C1 segment of cervical spinal cord (tissue), 14 donors: Measurements from ENCODE around the gene UMAD1.

Source experiments
- DNase-seq, 14 donors: peaks; one replicate each; lab custom pipeline; 2025; lab: John Stamatoyannopoulos, UW

UMAD1 gene

DNA sequence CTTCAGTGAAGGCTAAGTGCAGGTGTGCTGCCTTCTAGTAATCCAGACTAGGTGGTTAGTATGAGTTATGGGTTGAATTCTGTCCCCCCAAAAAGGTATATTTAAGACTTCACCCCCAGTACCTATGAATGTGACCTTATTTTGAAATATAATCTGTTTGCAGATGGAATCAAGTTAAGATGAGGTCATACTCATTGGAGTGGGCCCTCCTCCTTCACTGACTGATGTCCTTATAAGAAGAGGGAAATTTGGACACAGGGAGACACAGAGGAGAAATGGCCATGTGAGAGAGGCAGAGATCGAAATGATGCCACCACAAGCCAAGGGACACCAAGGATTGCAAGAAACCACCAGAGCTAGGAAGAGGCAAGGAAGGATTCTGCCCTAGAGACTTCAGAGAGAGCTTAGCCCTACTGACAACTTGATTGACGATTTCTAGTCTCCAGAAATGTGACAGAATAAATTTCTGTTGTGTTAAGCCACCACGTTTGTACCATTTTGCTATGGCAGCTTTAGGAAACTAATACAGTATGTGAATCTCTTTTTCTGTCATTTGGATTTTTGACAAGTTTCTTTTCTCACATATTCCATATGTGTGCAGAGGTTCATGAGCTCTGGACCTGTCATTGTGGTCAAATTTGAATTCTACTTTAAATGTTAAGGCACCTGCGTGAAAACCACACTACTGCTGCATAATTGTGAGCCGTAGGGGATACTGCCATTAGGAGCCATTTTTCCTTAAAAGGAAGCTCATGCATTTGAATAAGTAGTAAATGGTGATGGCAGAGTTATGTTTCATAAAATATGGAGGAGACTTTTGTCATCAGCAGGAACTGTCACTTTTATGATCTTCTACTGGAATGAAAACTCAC lies 80.4 kb downstream of the UMAD1 start:
- no peak for DNase-seq

DNA sequence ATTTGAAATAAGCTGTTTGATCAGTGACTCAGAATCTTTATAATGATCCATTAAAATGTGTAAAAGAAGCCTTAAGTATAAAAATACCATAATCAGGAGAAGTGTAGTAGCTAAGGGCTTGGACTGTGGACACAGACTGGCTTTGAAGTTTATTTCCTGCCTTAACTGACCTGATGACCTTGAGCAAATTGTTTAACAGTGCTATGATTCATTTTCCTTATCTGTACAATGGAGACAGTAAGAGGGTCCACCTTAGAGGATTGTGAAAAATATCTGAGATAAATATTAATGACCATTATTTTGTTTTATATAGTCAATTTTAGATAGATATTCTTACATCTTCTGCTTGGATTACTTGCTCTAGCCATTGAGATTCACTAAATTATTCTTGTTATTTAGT lies 91.2 kb downstream of the UMAD1 start:
- no peak for DNase-seq

DNA sequence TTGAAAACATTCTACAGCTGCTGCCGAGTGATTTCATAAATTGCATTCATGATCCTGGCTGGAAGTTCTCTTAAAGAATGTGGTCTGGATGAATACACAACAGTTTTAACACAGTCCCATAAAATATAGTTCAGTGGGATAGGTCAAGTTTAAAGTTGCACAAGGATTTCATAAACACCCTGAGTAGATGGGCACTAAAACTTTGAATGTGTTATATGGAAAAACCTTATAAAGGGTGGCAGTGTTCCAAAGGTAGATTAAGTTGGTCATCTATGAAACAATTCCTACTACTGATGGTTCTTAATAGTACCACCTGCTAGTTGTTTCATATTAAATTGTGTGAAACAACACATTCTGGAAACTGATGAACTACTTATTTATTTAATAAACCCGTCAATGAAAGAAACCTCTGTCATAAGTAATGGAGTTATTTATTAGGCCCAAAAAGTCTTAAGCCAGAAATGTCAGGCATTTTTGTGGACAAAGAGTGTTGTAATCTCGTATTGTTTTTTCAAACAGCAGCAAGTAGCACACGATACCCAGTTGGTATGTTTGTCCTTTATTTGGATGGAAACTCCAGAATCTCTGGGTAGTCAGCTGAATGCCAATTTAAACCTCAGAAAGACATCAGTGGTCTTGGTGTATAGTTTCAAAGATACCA lies 92.2 kb downstream of the UMAD1 start:
- DNase-seq = no peak

DNA sequence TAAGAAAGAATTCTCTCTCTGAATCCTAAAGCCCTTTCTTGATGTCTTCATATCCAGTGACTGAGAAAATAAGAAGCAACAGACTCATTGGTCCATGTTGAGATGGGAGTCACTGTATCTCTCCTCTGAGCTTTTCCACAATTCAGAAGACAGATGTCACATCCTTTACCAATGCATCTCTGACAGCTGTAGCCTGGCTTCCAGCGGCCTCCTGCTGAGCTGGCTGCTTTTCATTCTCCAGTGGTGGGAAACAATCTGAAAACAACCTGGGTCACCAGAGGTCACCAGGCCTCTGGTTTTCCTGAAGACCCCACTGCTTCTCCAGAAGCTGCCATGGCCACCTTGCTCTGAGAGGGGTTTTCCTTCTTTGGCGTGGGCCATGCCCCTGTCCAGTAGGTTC lies 96.1 kb downstream of the UMAD1 start:
- DNase-seq = no peak

DNA sequence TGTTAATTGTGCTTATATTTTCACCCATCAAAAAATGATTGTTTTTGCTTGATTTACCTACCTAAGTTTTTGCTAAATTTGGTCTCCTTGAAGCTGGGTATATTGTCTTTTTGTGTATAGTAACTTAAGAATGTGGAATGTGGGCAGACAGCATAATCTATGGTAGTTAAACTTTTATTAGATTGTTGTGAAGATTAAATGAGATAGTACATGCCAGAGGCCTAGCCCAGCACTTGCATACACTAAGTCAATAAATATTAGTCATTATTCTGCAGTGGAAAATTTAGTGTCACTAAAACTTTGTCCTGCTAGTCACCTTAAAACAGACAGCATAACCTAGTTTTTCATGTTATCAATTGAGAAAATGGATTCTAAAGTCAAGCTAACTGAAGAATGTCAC lies 97.1 kb downstream of the UMAD1 start:
- DNase-seq = no peak

DNA sequence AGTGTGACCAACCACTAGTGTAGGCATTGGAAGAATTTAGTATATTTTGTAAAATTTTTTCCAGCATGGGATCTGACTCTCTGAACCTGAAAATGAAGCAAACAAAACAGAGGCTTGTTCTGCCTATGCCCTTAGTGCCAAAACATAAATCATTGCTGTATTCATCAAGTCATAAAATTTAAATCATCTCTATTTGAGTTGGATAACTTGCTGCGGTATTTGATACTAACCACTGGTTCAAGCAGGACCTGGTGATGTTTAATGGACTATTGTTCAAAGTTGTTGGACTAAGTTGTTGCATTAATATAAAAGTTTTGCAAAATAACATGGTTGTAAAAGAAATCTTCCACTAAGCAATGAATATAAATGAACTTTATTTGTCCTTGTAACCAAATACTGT lies 97.6 kb downstream of the UMAD1 start:
- DNase-seq = no peak

DNA sequence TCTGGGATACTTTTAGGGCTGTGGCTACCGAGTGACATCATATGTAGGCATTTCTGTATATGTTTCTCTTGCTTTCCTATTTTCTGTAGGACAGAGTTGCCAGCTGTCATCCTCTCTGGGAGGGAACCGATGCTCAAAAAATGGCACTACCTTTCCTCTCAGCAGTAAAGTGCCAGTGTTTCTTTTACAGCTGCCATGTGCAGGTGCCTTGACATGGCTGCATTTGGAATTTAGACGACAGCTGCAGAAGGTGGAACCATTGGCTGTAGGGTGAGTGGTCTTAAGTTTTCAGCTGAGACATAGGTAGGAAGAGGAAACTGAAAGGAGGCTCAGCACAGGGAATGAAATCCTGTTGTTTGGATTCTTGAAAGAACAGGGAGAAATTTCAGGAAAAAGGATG lies 98.1 kb downstream of the UMAD1 start:
- DNase-seq = no peak

DNA sequence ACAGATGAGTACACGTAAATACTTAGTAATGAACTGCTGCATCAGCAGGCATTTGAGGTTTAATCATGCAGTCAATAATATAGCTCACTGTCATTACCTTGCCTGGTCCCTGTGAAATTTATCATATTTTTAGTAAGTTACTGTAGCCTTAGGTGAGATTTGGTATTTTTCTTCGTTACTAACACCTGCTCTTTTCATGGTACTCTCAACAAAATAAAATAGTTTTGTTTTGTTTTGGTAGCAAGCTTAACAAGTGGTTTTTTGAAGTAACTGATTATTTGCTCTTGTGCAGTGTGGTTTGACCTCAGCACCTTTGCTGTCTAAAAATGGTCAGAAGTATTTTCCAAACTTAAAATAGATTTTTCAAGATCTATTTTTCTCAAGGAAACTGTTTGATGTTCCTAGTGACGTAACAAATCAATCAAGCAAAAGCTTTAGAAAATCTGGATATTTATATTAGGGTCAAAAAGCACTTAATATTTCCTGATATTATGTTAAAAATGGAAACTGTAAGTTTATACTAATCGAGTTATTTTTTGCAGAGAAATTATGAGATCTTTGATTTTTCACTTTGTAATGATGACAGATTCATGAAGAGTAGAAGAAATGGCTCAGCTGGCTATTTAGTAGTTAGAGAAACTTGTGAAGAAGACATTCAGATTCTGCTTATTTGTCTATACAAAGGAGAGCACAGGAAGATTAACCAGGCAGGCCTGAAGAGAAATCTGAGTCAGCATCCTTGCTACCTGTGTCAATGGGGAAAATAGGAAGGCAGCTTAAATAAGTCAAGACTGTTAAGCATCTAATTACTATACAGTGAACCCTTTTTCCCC lies 98.9 kb downstream of the UMAD1 start:
- no peak for DNase-seq

DNA sequence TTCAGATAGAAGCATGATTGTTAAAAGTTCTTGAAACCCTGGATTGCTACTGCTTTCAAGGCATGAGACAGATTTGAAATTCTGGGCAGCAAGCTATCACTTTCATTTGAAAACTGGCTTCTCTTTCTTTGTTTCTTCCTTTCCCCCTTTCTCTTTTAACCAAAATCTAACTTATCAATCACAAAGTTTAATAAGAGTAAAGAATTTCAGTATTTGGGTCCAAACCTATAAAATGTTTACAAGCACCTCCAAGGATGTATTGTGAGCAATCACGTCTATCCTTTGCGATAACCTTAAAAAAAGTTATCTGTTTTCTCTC lies 99.4 kb downstream of the UMAD1 start:
- DNase-seq = no peak

DNA sequence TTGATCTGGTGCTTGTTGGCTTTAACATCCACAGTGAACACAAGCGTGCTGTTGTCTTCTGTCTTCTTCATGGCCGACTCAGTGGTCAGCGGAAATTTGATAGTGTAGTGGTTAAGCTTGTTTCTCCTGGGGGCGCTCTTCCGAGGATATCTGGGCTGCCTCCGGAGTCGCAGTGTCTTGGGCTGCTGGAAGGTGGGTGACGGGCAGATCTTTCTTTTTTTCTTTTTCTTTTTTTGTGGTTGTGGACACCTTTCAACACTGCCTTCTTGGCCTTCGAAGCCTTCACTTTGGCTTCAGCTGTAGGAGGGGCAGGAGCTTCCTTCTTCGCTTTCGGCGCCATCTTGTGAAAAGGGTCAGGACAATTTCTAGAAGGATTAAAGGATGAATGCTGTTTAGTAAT lies 101.7 kb downstream of the UMAD1 start:
- DNase-seq = no peak

DNA sequence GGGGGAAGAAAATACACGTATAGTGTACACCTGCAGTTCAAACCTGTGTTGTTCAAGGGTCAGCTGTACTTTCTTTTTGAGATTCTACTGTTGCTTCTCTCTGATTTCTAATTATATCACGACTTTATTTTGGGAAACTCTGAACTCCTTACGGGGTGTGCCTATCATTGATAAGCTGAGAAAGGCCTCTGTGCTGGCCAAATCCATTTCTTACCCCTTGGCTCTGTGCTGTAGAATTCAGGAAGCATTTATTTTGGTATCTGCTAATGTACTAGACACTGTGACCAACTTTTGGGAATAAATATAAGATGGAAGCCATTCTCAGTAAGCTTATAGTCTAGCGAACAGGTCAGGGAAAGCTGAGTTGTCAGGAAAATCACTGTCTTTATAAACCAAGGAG lies 104.7 kb downstream of the UMAD1 start:
- no peak for DNase-seq

DNA sequence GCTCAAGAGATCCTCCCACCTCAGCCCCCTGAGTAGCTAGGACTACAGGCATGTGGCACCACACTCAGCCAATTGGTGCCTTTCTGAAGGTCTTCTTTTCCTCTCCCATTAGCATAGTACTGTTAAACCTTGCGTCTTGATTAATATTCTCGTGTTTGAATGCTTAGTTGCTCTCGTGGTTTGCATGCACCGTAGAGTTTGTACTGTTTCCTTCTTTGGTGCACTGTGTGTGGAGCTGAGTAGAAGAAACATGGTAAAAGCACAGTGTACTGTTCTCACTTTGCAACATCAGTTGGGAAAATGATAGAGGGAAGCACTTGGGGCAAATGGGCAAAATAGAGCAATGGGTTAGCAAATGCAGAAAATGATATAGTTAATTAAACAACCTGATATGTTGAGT lies 105.4 kb downstream of the UMAD1 start:
- no peak for DNase-seq

DNA sequence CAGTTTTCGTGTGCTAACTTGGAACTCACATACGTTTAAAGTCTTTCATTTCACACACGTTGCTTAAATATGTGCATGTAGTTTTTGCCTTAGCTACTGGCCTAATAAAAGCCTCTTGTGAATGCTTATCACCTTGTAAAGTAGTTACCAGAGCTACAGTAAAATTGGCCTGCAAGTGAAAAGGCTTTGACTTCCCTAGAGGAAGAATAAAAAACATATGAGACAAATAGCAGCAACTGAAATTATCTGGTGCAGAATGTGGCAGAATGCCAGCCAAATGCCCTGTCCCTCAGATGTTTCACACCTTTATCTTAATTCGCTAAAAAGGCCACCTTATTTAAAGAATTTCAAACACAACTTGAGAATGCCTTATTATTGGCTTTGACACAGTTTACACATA lies 105.9 kb downstream of the UMAD1 start:
- no peak for DNase-seq

DNA sequence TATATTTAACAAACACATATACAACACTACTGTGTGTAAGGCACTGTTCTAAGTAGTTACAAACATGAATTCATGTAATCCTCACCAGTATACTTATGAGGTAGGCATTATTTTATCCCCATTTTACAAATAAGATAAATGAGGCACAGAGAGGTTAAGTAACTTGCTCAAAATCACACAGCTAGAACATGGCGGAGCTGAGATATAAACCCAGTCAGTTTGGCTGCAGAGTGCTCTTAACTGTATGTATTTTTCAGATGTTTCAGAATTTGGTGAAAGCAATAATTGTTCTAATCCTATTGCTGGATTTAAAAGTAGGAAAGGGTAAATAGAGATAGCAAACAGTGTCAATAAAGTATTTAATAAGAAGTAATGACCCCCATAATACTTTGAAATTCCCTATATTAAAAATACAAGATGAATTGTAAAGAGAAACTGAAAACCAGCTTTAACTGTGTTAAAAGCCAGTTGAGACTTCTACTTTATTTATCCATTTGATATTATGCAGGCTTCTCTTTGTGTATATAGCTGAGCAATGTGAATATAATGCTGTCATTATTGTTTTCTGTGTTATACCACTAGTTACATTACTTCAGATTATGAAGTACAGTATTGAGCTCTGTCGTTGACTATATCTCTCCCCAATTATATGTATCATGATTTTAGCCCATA lies 110.2 kb downstream of the UMAD1 start:
- no peak for DNase-seq

DNA sequence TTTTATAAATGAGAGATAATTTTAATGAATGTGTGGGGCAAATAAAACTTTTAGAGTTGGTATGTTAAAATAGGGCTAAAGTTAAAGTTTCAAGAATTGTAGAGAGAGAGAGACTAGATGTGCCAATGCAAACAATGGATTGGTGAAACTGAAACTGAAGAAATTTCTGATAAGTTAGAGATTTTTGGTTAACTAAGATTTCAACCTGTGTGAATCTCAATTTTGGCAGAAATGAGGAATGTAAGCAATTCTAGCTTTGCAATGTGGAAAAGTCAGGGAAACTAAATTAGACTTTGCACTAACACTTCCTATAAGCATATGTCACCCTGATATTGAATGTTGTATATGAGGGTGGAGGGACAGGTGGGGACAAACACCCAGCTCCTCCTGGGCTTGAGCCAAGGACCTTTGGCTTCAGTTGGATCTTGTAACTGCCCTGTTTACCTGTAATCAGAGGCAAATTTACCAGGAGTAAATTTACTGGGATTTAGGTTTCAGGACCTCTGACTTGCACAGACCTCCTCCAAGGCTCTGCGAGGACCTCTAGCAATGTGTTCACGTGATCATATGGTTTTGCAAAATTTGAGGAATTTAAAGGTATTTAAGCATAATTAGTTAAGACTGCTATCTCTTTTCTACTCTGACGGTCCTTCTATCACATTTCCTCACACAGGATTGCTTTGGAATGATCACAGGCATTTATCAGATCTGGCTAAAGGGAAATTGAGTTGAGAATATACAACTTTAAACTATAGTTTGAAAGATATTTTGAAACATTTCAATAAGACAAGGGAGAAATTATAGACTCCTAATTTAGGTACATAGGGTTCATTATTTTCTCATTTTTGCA lies 110.9 kb downstream of the UMAD1 start:
- DNase-seq = no peak

DNA sequence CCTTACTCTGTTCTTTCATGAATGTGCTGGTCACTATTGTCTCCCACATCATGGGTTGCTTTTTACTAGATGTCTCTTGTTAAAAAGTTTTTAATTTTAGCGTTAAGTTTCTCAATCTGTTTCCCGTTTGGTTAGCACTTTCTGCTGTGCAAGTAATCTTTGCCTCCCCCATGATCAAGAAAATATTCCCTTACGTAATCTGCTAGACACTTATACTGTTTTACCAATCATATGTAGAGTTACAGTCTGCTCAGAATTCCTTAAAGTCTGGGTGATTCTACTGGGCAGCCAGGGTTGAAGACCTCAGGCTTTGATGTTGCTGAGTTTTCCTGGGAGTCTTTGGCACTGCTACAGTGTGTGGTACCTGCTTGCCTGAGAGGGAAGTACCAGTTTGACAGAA lies 116.0 kb downstream of the UMAD1 start:
- no peak for DNase-seq

DNA sequence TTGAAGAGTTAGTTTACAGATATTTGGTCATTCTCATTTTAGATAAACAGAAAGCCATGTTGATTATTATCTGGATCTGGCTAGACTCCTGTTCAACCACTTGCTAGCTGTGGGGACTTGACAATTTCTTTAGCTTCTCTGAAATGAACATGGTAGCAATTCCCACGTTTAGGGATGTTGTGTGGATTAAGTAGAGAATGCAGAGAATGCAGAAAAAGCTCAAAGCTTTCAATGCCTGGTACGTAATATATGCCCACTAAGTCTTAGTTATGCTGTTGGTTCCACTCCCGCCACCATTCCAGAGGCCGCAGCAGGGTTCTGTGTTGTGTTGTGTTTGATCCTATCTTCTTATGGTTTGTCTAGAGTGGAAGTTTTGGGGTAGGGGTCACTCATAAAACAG lies 117.0 kb downstream of the UMAD1 start:
- DNase-seq = no peak

DNA sequence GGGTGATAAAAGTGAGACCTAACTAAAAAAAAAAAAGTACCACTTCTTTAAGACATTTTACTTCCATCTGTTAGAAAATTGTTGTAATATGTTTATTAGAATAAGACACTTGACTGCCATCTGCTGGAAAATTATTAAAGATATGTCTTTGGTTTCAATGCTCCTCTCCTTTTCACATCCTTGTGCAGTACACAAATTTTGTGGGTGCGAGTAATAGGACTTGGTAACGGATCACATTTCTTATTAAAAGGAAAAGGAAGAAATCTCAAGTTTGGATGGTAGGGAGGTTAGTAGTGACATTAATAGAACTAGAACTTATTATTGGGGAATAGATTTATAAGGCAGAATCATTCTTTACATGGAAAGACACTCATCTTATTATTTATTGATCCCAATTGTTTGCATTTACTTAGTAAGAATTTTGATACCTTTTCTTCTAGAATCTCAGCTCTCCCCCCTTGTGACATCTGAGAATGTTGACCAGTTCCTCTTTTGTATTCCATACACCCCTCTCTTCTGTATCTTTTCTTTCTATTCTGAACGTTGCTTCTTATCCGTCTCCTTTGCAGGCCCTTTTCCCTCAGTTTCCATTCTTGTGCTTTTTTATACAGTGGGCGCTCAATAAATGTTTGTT lies 120.9 kb downstream of the UMAD1 start:
- DNase-seq = no peak

DNA sequence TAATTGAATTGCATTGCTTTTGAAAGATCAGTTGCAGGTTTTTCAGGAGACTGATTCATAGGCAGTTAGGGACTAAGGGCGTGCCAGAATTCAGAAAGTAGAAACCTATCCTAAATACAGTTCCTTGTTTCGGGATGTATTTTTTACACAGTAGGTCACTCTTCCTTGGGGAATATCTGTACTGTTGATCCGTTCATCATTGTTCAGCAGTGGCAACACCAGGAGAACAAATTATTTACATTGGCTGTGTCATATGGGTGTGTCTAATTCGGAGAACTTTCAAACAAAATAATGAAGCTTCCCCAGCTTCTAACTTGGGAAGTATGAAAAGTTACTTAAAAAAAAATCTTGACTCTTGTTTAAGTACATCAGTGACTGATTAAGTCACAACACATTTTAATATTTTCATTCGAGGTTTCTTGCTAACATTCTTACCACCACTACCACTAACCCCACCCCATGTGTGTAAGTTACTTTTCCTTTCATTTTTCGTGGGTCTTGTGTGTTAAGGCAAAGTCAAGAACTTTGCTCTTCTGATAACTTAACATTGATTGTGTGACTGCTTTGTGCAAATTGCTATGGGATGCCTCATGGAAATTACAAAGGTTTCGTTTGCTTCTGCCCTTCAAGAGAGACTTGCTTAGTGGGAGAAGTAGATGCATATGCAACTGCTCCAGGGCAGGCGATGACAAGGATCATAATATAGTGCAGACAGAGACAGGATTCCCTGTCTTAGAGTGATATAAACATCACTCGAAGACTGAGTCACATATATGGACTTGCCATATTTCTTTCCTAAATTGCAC lies 121.6 kb downstream of the UMAD1 start:
- DNase-seq = no peak
